GM13976 (cell line): ENCODE data around the gene SLC27A4.

Source experiments
- DNase-seq: peaks from one replicate; pipeline ENCODE4 v3.0.0; 2012; ENCODE audit warnings: low spot score
- CTCF ChIP-seq: IDR thresholded peaks from 2 replicates; pipeline ENCODE4 v1.5.1; 2012; ENCODE audit warnings: borderline replicate concordance, mild to moderate bottlenecking; ENCODE audit not compliant: insufficient read depth; ENCODE audit errors: extremely low read depth, missing control alignments, control extremely low read depth
- in situ Hi-C: fragments of 300-500 bp; cut with MboI; formaldehyde crosslinking; loops from one replicate; pipeline ENCODE4 v1.12.0; 2022; ENCODE audit warnings: low sequenced_read_pairs, mixed read lengths, inconsistent platforms; ENCODE audit not compliant: unreplicated experiment

Gene SLC27A4

GRCh38 chr9:128396970-128397613 is 56.8 kb downstream of the SLC27A4 start:
- DNase-seq: no peak
- in situ Hi-C loops: no loop called here
- no peak for TF ChIP-seq CTCF

DNA sequence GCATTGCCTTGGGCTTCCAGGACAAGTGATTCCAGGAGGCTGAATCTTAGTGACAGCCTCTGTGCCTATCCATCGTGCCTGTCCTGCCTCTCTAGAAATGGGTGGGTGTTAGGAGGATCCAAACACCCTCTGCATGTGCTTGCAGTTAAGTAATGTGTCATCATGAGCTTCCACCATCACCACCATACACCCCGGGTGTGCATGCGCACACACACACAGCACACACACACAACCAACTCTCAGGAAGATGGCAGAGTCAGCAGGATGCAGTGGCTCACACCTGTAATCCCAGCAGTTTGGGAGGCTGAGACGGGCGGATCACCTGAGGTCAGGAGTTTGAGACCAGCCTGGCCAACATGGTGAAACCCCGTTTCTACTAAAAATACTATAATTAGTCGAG is 57.5 kb downstream of the SLC27A4 start:
- DNase-seq: no peak
- in situ Hi-C loops: no loop called here

DNA sequence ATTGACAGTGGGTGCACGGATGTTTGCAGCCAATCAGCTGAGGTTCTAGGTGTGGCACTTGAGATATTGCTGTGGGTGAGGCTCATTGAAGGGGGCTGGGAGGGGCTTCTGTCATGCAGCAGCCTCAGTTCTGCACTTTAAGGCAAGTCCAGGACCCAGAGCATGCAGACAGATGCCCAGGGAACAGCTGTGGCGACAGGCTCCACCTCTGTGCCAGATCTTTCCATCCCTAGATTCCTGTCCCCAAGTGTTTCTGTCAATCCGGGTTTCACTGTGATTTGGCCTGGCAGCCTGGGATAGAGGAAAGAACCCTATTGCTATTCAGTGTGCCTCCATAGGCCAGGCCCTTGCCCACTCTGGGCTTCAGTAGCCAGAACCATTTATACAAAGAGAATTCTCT is 59.5 kb downstream of the SLC27A4 start:
- TF ChIP-seq CTCF: no peak
- no peak for DNase-seq
- in situ Hi-C loops: no loop called here

More for the DNA sequence above, 57.5 kb downstream of the SLC27A4 start:
- TF ChIP-seq CTCF: no peak

- no peak for TF ChIP-seq CTCF
- no peak for DNase-seq
- in situ Hi-C loops: no loop called here
These were observed 64.2 kb downstream of the SLC27A4 start for GRCh38 chr9:128404560-128404959.

DNA sequence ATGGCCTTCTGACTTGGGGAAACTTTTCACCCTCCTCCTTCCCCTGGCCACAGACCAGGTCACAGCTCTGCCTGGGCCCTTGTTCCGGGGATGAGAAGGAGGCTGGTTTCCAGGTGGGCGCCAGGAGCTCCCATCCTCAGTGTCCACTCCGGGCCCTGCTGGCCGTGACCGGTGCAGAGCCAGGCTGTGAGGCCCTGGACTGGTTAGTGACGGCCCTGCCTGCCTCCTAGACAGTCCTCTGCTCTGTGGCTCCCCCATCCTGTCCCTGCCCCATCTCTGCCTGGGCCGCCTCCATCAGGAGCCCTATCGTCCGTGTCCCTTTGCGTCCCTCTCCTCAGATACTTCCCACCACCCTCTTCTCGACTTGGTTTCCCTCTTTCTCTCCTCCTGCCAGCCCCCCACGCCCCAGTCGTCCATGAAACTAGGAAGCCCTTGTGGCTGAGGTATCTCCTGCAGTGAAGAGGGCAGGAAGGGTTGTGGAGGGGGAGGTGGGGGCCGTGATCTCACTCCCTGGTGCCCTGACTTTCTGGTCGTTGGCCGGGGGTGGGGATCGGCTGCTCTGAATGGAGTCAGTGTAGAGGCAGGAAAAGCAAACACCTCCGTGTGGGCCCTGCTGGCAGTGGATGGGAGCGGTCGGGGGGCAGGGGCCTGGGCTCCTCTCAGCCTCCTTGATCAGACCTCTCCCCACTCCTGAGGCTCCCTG is 64.9 kb downstream of the SLC27A4 start:
- TF ChIP-seq CTCF: no peak
- in situ Hi-C loops: no loop called here
- no peak for DNase-seq

- TF ChIP-seq CTCF: no peak
- DNase-seq: no peak
- in situ Hi-C loops: no loop called here
These were observed 65.4 kb downstream of the SLC27A4 start for GRCh38 chr9:128405780-128406171.
